Occipital lobe (tissue), 2 donors: ENCODE measurements around the gene FLYWCH2. TPM values are rescaled to one million over a fixed set of nuclear protein-coding genes. Genes with fewer than 3 reads are reported as not detected.

Experiments used
- DNase-seq: peaks from one replicate; lab custom pipeline; 2025; lab: John Stamatoyannopoulos, UW
- total RNA-seq: library from RNA; depleted of rRNA; stranded (reverse); fragments of >200 nt; gene quantifications from one replicate; pipeline ENCODE4 v1.2.3, GENCODE V29; 2014

FLYWCH2 gene, protein sequence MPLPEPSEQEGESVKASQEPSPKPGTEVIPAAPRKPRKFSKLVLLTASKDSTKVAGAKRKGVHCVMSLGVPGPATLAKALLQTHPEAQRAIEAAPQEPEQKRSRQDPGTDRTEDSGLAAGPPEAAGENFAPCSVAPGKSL
- 43.8 TPM for total RNA-seq

DNA sequence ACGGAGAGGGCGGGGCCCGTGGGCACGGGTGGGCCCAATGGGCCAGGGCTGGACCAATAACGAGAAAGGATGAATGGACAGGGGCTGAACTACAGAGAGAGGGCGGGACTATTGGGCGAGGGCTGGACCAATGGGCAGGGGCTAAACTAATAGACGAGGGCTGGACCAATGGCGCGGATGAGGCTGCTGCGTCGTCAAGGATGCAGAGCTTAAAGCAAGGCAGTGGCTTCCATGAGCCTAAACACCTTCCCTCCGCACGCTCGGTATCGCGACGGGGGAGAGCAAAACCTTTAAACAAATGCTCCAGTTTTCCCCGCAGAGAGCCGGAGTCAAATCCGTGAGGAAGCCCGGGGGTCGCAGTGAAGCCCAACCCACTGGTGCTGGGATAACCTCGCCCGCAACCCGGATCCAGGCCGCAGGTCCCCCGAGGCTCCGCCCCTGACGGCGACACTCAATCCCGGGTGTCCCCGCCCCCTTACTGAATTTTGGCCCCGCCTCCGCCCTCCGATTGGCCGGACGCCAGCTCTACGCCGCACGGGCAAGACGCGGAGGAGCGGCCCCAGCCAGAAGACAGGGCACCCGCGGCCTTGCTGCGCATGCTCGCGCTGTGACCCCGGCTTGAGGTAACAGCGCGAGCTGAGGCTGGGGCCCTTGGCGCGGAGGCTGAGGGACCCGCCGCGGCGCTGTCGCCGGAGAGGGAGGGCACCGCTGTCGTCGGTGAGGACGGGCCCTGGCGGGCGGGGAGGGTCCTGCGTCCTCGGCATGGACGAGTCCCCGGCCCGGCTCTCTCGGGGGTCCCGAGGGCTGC lies at the start of gene FLYWCH2:
TSS of gene FLYWCH2 (plus strand) at position 566 of the 808 bp plus-strand sequence. CDS start 13,235 bp downstream, outside the sequence.
- DNase-seq = peak; percentile 97

DNA sequence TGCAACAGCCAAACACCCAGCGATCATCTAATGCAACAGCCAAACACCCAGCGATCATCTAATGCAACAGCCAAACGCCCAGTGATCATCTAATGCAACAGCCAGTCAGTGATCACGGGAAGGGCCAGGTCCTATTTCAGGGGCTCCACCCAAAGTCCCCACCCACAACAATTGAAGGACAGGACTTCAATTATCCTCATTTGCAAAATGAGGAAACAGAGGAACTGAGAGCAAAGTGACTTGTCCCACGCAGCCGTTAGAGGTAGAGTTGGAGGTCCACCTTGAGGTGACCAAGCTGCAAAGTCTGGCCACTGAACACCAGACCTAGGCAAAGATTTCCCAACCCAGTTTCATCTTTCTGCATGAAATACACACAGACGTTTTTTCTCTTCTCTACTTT lies 49.2 kb upstream of the FLYWCH2 start:
- no peak for DNase-seq

DNA sequence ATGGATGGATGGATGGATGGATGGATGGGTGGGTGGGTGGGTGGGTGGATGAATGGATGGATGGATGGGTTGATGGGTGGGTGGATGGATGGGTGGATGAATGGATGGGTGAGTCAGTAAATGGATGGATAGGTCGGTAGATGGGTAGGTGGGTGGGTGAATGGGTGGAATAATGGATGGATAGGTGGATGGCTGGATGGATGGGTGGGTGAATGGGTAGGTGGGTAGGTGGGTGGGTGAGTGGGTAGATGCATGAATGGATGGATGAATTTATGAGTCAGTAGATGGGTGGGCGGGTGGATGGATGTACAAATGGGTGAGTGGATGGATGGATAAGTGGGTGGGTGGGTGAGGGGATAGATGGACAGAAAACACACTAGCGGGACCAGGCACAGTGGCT lies 48.0 kb upstream of the FLYWCH2 start:
- no peak for DNase-seq

DNA sequence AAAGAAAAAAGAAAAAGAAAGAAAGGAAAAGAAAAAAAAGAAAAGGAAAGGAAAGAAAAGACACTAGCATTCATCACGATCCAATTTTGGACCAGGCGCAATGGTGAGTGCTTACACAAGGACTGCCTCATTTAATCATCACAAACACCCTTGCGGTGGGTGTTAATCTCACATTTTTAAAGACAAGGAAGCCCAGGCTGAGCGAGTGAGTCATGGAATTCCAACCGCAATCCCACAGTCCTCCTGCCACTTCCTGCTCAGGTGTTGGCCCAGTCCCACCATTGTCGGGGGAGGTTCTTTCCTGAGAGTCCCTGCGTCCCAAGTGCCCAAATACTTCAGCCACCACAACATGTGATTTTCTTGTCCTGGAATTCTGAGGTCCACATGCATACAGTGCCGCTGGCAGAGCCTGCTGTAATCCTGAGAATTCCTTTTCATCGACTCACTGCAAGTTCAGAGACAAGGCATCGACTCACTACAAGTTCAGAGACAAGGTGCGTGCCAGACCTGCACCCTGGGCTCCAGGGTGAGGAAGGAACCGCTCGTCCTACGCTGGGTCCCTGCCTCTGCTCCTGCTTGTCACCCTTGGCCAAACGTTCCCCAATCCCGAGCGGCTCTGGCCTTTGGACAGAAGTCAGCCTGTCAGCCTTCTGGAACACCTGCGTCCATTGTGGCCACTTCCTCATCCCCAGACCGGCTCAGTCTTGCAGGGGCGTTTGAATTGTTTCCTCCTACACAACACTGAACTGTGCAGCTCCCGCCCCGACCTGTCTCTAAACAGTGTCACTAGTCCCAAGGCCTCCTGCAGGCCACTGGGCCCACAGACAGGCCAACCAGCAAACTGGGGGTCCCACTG lies 47.1 kb upstream of the FLYWCH2 start:
- no peak for DNase-seq

DNA sequence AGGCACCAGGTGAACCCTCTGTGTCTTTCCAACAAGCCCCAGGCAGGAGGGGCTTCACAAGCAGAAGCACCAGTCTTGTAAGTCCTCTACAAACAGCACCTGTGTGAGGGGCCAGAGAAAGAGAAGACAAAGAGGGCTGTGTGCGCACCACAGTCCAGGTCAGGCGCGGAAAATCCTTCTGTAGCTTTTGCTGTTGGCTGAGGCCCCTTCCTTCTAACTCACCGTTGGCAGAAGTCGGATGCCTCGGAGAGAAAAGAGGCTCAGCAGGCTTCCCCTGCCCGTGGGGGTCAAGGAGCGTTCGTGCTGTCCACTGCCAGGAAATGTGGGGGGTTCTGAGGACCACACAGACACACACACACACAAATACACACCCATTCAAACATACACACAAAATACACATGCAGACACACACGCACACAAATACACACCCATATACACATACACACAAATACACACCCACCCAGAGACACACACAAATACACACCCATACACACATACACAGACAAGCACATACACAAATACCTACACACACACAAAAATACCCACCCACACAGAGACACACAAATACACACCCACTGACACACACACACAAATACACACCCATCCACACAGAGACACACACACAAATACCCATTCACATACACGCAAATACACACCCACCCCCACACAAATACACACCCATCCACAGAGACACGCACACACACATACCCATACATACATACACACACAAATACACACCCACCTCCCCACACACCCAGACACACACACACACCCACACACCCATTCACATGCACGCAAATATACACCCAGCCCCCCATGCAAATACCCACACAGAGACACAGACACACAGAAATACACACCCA lies 46.1 kb upstream of the FLYWCH2 start:
- DNase-seq = no peak

DNA sequence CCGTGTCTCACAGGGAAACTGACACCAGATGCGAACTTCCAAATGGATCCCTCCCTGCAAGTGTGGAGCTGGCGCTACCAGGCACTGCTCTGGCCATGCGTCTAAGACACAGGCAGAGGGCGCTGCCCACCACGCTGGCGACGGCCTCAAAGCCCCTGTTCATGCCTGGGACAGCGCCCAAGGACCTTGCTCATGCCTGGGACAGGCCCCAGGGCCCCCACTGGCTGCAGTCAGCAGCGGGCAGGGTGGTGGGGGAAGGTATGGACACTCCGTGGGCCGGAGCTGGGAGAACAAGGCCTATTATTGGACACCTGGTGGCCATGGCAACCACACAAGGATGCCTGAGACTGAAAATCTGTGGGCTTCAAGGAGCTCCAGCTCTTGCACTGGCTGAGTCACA lies 44.1 kb upstream of the FLYWCH2 start:
- DNase-seq = peak; percentile 43

DNA sequence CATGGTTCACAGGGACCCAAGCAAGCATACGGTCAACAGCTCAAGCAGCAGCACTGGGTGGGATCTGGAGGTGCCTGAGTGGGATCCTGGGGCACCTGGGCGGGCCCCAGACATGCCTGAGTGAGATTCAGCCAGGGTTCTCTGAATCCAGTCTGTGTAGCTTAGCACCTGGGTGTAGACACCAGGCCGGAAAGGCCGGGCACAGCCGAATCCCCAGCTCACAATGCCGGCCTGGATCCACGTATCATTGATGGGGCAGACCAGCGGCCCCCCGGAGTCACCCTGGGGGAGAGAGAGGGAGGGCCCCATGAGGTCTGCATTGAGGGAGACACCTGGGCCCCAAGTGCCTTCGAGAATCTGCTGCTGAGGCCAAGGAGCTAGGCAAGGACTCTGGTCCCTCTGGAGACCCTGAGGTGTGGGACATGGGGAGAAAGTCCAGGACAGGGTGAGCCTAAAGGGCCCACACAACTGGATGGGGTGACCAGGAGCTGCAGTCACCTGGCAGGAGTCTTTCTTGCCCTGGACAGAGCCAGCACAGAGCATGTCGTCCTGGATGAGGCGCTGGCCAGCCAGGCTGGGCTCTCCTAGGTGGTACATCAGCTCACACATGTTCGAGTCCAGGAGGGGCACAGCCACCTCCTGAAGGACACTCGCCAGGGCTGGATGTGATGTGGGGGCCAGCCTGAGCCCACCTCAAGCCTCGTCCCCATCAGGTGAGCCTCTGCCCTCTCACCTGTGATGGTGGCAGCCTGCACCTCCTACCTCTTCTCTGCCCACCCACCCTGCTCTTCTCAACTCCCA lies 43.2 kb upstream of the FLYWCH2 start:
- DNase-seq = no peak

DNA sequence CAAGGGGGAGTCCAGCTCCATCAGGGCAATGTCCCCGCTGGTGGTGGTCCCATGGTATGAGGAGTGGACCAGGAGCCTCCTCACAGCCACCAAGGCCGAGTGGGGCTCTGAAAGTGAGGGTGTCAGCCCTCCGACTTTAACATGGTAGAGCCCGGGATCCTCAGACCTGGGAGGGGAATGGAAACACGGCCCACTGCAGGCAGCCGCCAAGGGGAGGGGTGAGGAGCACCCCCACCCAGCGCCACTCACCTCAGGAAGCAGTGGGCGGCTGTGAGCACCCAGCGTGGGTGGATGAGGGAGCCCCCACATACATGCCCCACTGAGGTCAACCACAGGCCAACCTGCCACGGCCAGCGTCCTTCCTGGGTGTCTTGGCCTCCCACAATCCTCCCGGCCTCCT lies 42.1 kb upstream of the FLYWCH2 start:
- DNase-seq = no peak

DNA sequence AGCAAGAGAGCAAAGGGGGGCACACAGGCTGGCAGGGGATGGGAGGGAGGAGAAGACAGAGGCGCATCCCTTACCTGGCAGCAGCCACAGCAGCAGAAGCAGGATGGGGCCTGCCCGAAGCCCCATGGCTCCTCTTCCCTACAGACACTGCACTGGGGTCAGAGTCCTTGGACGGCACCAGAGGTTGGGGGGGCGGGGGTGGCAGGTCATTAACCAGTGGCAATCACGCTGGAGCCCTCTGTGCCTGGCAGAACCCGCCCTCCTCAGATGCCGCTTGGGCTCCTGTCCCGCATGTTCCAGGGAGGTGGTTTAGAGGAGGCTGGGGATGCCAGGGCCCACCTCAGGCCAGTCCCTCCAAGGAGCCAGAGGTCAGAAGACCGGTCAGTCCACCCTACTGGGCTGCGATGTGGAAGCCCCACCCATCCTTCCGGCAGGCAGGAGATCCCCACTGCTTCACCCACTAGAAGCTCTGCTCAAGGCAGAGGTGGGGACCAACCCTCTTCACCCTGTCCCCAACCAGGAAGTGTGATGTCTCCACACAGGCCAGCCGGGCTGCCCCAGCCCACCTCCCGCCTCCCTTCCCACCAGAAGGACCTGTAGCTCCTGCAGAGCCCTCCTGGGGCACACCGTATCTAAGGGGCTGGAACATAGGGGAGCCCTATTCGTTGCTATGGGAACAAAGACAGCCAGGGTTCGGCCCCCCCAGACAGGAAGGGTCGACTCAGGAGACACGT lies 41.2 kb upstream of the FLYWCH2 start:
- DNase-seq = no peak

DNA sequence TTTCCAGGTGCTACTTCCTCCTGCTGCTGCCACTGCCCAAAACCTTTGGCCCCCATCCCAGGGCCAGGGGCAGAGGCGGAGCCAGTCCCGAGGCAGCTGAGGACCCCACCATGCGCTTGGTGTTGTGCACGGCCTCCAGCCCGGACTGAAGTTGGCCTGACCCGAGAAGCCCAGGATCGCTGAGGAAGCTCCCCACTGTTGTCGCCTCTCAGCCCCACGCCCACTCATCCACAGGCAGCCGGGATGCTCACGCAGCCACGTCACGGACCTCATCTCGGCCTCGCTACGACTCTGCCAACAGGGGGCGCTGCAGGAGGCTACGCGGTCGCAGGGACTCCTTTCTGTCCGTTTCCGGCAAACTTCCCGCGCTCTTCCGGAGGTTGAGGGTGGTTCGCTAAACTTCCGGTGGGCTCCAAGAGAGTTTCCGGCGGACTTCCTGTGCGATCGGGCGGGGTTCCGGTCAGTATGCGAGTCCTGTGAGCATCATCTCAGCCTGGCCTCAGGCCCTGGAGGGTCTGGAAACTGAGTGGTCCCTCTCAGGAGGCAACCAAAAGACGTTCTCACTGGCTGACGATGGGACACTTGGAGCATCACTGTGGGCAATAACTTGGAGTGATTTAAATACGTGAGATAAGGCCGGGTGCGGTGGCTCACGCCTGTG lies 40.5 kb upstream of the FLYWCH2 start:
- no peak for DNase-seq

DNA sequence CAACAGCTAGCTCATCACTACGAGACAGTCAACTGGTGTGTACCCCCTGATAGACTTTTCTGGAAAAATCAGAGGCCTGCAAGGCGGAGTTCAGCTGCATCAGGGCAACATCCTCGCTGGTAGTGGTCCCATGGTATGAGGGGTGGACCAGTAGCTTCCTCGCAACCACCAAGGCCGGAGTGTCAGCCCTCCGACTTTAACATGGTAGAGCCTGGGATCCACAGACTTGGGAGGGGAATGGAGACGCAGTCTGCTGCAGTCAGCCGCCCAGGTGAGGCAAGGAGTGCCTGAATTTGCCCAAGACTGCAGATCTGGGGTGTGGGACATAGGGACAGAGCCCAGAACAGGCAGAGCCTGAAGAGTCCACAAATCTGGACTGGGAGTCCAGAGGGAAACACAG lies 39.5 kb upstream of the FLYWCH2 start:
- no peak for DNase-seq

DNA sequence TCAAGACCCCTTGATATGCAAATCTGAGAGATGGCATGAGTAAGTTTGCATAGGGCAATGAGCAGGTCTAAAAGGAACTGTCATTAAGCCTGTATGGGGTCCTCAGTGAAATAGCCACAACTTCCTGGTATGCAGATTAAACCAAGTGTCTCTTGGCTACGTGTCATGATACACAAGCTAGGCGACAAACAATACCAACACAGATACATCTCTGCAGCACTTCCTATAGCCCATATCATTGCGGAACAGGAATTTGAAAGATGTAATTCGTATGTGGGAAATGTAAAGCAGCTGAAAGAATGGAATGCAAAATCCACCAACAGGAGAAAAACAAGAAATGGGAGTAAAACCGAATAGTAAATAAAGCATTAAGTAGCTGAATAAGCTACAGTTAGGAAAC lies 37.9 kb upstream of the FLYWCH2 start:
- DNase-seq = no peak

DNA sequence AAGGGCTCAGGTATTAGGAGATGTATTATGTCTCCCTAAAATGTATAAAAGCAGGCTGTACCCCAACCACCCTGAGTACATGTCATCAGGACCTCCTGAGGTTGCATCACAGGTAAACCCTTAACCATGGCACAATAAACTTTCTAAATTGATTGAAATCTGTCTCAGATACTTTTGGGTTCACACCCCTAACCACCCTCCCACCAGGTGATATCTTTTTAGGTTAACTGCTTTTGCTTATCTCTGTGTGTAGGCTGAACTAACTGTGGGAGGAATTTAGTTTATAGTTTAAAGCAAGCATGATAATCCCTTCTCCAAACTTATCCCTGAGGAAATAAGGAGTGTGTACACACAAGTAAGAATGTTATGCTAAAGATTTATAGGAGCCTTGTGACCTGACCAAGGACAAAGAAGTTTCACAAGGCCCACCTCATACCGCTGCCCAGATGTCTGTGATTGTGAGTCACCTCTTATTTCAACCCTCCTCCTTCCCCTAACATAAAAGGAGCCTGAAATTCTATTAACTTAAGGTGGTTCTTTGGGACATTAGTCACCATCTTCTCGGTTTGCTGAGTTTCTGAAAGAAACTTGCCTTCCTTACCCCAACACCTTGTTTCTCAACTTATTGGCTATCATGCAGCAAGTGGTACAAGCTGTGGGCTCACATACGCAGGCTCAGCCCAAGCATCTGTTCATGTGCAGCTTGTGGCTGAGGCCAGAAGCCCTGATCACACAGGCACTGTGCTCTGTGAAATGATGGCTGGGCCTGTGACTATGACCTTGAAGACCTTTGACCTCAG lies 36.3 kb upstream of the FLYWCH2 start:
- DNase-seq = no peak

DNA sequence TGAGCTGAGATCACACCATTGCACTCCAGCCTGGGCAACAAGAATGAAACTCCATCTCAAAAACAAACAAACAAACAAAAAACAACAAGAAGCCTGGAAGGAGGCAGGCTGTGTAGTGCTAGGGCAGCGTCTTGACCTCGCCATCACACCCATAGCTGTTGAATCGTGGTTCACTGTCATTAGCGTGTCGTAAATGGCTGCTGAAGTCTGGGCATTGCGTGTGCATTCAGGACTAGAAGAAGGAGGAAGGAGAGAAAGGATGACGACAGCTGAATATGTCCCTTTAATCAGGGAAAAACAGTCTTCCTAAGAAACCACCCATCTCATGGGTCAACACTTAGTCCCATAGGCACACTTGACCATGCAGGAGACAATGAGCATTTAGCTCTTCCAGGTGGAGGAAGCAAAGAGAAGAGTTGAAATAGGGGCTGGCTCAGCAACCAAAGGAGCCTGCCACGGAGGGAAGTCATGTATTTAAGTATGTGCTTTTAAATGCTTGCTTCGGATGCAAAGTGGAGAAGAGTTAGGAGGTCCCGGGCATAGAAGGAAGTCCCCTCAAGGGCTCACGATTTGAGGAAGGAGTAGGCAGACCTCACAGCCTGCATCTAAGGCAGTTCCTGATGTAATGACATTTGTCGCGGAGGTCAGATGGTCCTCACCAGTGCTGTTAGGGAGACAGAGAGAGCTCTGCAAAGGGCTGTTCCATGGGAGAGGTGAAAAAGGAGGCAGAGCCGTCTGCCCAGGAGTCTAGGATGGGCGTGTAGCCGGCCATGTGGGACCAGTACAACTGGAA lies 33.9 kb upstream of the FLYWCH2 start:
- DNase-seq = no peak

DNA sequence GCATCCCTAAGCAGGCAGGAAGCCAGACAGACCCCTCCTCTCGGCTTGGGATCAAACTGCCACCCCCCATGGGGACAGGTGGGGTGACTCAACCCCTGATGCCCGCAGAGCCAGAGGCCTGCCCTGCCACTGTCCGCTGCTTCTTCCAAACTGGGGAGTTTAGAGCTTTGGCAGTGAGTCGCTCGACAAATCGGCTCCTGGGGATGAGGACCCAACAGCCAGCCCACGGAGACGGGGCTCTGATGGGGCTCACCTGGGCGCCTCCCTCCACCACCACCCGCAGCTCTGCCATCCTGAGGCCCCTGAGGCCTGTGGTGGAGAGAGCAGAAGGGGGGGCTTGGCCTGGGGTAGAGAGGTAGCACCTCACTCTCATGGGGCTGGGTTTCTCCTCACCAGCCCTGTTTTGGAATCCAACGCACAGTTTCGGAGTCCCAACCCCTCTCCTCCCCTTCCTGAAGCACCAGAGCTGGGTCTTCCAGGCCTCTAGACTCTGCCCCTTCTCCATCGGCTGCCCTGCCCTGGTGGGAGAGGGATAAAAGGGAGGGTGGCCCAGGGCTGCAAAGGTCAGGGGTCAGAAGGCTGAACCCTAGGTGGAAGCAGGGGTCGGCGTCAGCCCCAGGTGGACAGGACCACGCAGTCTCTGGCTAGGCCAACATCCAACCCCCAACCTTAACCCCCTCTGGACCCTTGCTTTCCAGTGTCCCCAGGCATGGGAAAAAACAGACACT lies 30.8 kb upstream of the FLYWCH2 start:
- DNase-seq = no peak

DNA sequence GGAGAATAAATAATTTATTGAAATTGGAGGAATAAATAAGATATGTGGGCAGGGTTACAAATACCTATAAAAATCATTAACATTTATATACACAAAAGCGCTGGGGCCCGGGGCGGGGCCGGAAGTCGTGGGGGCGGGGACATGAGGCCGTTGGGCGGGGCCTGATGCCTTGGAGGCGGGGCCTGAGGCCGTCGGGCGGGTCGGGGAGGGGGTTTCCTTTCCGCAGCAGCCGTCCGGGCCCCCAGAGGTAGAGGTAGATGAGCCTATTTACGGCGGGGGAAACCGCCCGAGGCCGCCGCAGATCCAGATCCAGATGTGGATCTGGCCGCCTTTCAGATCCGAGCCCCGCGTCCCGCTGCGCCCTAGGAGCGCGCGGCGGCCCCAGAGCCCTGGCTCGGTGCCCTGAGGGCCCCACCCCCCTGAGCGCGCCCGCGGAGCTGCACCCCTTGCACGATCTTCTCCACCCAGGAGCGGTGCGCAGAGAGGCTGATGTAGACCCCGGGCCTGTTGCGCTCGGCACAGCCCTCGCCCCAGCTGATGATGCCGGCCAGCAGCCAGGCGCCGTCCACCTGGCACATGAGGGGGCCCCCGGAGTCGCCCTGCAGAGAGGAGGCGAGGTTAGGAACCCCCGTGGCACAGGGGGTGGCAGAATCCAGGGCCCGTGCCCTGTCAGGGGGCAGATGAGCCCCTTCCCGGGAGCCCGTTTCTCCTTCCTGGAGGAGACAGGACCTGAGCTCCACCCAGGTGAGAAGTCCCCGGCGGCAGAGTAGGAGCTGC lies 30.1 kb upstream of the FLYWCH2 start:
- DNase-seq = no peak
